ENCODE results near the gene RAD51B. TPM values are rescaled to one million over a fixed set of nuclear protein-coding genes. Genes with fewer than 3 reads are reported as not detected.

RAD51B gene
- total and polyA plus RNA-seq, 9 of the 15 experiments (the other 6 are each of a cell fraction or from before 2014, with no cell fraction given): 8.5 to 17.3 (median 11.3) TPM

DNA sequence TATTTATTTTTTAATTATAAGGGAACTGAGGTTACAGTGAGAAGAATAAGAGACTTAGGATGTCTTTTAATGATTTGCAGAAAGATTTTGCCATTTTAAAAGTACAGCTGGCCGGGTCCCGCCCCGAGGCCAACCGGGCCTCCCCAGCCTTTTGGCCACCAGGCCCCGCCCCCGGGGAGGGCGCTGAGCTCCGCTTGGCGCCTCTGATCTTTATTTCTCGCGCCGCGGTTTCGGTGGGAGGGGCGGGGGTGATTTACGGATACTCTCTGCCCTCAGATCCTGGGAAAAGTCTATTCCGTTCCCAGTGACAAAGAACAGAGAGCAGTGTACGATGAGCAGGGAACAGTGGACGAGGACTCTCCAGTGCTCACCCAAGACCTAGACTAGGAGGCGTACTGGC lies 20.8 kb upstream of the RAD51B start:
- ATAC-seq: no peak
- in situ Hi-C loops (cut with MboI) (no loop called here), intact Hi-C loops (cut with micrococcal nuclease) (no loop called here)
- Histone ChIP-seq H3K4me2 (ENCODE audit: insufficient read depth, low read length) (no peak overlapping the region), H3K9ac (ENCODE audit: insufficient read depth in 1 of 2, low read depth in 2 of 2, low read length in 2 of 2) (no peak overlapping the region), H3K4me1 (replicated peaks in 1 of 2; ENCODE audit: control insufficient read depth in 2 of 2, insufficient read depth in 2 of 2, low read length in 2 of 2) (no peaks in the 10 kb centered on the region), H3K4me3 (no peak overlapping the region), H3K36me3 (ENCODE audit: control insufficient read depth, insufficient read depth, low read length) (peaks cover 41% of the 10 kb centered on the region; the same call in 2 of the 3 replicates), H3K79me2 (ENCODE audit: control insufficient read depth, insufficient read depth, low read length) (no peaks in the 10 kb centered on the region), H3K27me3 (ENCODE audit: control insufficient read depth in 2 of 2, insufficient read depth in 2 of 2, low read length in 2 of 2) (no peaks in the 10 kb centered on the region), H3K9me1 (ENCODE audit: control insufficient read depth, insufficient read depth, low read length) (peaks cover 2% of the 10 kb centered on the region), H4K20me1 (replicated peaks; ENCODE audit: control insufficient read depth, insufficient read depth, low read length) (no peaks in the 10 kb centered on the region), H3K9me3 (replicated peaks; ENCODE audit: control insufficient read depth, insufficient read depth, low read depth, low read length) (no peaks in the 10 kb centered on the region), H3K27ac (ENCODE audit: extremely low read depth, low read depth, low read length) (no peak overlapping the region), H2AFZ (ENCODE audit: low read depth, low read length) (no peak overlapping the region)
- WGBS (ENCODE audit: insufficient coverage, low coverage, missing lambda C conversion rate): 84% methylated on average over 12 of the region's 20 CpGs
- POLR2A ChIA-PET: no interaction called here
- DNase-seq (ENCODE audit: extremely low read depth in 1 of 4, low spot score in 3 of 4): no peak
- no peak for FAIRE-seq
- no TSS peak for BruUV-seq (replicated peaks)
- CTCF ChIA-PET (ENCODE audit: low intra/inter-chr PET ratio): no interaction called here
- no peak for TF ChIP-seq SLC30A9 (CRISPR knock-in tag; IDR thresholded peaks at IDR 0.05)
- TF ChIP-seq POLR2A (conservative IDR thresholded peaks at IDR 0.05): no peak
- TF ChIP-seq, protein P1, sequence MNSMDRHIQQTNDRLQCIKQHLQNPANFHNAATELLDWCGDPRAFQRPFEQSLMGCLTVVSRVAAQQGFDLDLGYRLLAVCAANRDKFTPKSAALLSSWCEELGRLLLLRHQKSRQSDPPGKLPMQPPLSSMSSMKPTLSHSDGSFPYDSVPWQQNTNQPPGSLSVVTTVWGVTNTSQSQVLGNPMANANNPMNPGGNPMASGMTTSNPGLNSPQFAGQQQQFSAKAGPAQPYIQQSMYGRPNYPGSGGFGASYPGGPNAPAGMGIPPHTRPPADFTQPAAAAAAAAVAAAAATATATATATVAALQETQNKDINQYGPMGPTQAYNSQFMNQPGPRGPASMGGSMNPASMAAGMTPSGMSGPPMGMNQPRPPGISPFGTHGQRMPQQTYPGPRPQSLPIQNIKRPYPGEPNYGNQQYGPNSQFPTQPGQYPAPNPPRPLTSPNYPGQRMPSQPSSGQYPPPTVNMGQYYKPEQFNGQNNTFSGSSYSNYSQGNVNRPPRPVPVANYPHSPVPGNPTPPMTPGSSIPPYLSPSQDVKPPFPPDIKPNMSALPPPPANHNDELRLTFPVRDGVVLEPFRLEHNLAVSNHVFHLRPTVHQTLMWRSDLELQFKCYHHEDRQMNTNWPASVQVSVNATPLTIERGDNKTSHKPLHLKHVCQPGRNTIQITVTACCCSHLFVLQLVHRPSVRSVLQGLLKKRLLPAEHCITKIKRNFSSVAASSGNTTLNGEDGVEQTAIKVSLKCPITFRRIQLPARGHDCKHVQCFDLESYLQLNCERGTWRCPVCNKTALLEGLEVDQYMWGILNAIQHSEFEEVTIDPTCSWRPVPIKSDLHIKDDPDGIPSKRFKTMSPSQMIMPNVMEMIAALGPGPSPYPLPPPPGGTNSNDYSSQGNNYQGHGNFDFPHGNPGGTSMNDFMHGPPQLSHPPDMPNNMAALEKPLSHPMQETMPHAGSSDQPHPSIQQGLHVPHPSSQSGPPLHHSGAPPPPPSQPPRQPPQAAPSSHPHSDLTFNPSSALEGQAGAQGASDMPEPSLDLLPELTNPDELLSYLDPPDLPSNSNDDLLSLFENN (IDR thresholded peaks at IDR 0.05; ENCODE audit: low read depth in 2 of 2, low read length in 2 of 2): no peak
- no peak for TF ChIP-seq DIDO1 (tag; IDR thresholded peaks at IDR 0.05; ENCODE audit: low read depth)
- no peak for TF ChIP-seq ARHGAP35 (IDR thresholded peaks at IDR 0.05; ENCODE audit: partially characterized antibody)
- no peak for TF ChIP-seq ESRRB (CRISPR knock-in tag; IDR thresholded peaks at IDR 0.05; ENCODE audit: borderline replicate concordance)
- TF ChIP-seq, protein P2, sequence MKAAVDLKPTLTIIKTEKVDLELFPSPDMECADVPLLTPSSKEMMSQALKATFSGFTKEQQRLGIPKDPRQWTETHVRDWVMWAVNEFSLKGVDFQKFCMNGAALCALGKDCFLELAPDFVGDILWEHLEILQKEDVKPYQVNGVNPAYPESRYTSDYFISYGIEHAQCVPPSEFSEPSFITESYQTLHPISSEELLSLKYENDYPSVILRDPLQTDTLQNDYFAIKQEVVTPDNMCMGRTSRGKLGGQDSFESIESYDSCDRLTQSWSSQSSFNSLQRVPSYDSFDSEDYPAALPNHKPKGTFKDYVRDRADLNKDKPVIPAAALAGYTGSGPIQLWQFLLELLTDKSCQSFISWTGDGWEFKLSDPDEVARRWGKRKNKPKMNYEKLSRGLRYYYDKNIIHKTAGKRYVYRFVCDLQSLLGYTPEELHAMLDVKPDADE (conservative IDR thresholded peaks at IDR 0.05; ENCODE audit: control insufficient read depth, low read depth, low read length): no peak
- no peak for TF ChIP-seq NUFIP1 (IDR thresholded peaks at IDR 0.05; ENCODE audit: partially characterized antibody)
- TF ChIP-seq ZNF133 (CRISPR knock-in tag; IDR thresholded peaks at IDR 0.05): no peak
- no peak for TF ChIP-seq SMAD4 (CRISPR knock-in tag; conservative IDR thresholded peaks at IDR 0.05)
- TF ChIP-seq MBD2 (IDR thresholded peaks at IDR 0.05; ENCODE audit: borderline replicate concordance, low read depth): no peak
- no peak for TF ChIP-seq TAL1 (IDR thresholded peaks at IDR 0.05)
- no peak for TF ChIP-seq MIER1 (IDR thresholded peaks at IDR 0.05; ENCODE audit: low read depth)
- no peak for TF ChIP-seq BRD4 (IDR thresholded peaks at IDR 0.05)
- TF ChIP-seq SNRNP70 (optimal IDR thresholded peaks at IDR 0.05; ENCODE audit: low read depth, low read length): no peak
- TF ChIP-seq, protein P3, sequence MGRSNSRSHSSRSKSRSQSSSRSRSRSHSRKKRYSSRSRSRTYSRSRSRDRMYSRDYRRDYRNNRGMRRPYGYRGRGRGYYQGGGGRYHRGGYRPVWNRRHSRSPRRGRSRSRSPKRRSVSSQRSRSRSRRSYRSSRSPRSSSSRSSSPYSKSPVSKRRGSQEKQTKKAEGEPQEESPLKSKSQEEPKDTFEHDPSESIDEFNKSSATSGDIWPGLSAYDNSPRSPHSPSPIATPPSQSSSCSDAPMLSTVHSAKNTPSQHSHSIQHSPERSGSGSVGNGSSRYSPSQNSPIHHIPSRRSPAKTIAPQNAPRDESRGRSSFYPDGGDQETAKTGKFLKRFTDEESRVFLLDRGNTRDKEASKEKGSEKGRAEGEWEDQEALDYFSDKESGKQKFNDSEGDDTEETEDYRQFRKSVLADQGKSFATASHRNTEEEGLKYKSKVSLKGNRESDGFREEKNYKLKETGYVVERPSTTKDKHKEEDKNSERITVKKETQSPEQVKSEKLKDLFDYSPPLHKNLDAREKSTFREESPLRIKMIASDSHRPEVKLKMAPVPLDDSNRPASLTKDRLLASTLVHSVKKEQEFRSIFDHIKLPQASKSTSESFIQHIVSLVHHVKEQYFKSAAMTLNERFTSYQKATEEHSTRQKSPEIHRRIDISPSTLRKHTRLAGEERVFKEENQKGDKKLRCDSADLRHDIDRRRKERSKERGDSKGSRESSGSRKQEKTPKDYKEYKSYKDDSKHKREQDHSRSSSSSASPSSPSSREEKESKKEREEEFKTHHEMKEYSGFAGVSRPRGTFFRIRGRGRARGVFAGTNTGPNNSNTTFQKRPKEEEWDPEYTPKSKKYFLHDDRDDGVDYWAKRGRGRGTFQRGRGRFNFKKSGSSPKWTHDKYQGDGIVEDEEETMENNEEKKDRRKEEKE (IDR thresholded peaks at IDR 0.05; ENCODE audit: borderline replicate concordance in 1 of 2, control insufficient read depth in 1 of 2, low read depth in 2 of 2, low read length in 1 of 2): no peak
- TF ChIP-seq NCOA6 (IDR thresholded peaks at IDR 0.05): no peak

Data from K562 (cell line).